Subcutaneous adipose tissue (tissue), 4 donors: ENCODE results near the gene PAX5. TPM values are rescaled to one million over a fixed set of nuclear protein-coding genes. Genes with fewer than 3 reads are reported as not detected.

Experiments used
- total RNA-seq, 4 donors: library from RNA; depleted of rRNA; stranded (reverse); fragments of >200 nt; gene quantifications; one replicate each; pipeline ENCODE4 v1.1.0, GENCODE V29; 2016
- TF ChIP-seq, protein P1 (sequence below): fragments of 450-650 bp; IDR thresholded peaks from one replicate; pipeline ENCODE4 v1.5.1; 2016; ENCODE audit warnings: low read depth, mild to moderate bottlenecking, control low read depth, antibody characterized with exemption, moderate library complexity

Gene PAX5
- total RNA-seq, 4 donors from 2014 or later, result under 0.01 to 0.19 (median 0.17) TPM; not detected in 1

DNA sequence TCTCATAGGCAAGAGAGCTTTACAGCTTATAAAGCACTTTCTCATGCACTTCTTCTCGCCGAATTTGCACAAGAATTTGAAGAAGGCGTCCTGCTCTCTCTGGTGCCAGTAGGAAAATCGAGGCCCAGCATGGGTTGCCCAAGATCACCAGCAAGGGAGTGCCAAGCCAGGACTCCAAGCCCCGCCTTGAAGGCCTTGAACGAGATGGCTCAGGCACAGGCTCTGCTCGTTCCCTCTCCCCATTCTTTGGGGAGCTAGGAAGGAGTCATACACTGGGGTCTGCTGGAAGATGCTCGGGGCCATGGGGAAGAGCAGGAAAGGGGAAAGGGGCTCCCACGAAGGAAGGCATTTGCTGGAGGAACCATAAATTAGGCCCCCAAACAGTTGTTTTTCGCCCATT is 46.7 kb downstream of the PAX5 start:
- TF ChIP-seq, protein P1, sequence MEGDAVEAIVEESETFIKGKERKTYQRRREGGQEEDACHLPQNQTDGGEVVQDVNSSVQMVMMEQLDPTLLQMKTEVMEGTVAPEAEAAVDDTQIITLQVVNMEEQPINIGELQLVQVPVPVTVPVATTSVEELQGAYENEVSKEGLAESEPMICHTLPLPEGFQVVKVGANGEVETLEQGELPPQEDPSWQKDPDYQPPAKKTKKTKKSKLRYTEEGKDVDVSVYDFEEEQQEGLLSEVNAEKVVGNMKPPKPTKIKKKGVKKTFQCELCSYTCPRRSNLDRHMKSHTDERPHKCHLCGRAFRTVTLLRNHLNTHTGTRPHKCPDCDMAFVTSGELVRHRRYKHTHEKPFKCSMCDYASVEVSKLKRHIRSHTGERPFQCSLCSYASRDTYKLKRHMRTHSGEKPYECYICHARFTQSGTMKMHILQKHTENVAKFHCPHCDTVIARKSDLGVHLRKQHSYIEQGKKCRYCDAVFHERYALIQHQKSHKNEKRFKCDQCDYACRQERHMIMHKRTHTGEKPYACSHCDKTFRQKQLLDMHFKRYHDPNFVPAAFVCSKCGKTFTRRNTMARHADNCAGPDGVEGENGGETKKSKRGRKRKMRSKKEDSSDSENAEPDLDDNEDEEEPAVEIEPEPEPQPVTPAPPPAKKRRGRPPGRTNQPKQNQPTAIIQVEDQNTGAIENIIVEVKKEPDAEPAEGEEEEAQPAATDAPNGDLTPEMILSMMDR, result no peak

DNA sequence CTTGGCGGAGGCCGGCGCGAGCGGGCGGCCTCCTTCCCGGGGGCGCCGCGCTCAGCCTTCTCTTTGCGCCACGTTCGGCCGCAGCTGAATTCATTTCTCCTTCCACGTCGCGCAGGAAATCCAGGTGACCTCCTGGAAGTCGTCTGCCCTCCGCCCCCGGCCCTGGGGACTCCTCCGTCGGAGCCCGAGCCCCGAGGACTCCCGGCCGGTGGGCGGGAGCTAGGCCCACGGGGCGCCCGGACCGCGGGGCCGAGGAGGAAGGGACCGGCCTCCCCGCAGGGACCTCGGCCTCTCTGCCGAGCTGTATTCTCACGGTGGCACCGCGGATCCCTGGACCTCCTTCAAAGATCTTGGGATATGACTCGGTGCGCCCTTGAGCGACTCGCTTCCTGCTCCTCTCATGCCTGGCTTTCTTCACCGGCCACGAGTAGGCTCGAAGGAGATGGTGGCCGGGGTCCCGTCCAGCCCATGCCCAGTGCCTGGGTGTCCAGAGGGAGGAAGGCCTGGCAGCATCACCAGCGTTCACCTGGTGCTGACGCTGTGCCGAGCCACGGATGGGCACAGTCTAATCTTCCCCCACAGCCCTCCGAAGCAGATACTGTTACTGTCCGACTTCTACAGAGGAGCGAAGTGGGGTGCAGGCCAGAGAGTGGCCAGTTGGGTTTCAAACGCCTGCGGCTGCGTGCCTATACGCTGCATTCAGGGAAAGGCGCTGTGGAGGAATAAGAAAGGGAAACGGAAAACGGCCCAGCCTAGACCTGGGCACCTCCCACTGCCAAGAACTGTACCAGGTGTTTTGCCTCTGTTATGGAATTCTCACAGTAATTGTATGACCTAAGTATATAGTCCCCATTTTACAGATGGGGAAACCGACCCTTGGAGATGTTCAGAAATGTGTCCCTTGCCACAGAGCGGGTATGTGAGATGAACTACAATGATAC is 47.3 kb downstream of the PAX5 start:
- TF ChIP-seq, protein P1, result no peak

DNA sequence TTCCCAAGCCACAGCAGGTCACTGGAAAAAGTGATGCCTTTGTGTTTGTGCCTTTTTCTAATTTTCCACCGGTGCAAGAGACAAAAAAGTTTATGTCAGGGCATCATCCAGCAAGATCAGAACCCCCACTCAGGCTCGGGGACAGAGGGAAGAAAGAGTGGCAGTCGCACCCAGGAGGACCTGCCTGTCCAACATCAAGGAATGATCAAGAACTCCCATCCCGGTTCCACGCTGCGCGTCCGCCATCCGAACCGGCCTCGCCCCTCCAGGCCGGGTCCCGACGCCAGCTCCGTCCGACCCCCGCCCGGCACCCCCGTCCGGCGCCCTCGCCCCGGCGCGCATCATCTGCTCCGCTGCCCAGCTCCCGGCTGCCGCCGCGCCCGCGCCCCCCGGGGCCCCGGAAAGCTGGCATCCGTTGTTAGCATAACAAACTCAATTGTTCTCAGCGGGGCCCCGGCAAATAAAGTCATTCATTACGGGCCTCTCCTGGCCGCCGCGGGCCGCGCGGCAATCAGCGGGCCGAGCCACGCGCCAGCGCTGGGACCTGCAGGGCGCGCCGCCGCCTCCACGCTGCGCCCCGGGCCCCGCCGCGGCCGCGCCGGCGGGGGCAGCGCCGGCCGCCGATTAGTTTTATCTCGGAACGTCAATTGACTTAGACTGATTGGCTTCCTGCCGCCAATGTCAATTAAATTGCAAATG is 48.1 kb downstream of the PAX5 start:
- TF ChIP-seq, protein P1, result no peak

DNA sequence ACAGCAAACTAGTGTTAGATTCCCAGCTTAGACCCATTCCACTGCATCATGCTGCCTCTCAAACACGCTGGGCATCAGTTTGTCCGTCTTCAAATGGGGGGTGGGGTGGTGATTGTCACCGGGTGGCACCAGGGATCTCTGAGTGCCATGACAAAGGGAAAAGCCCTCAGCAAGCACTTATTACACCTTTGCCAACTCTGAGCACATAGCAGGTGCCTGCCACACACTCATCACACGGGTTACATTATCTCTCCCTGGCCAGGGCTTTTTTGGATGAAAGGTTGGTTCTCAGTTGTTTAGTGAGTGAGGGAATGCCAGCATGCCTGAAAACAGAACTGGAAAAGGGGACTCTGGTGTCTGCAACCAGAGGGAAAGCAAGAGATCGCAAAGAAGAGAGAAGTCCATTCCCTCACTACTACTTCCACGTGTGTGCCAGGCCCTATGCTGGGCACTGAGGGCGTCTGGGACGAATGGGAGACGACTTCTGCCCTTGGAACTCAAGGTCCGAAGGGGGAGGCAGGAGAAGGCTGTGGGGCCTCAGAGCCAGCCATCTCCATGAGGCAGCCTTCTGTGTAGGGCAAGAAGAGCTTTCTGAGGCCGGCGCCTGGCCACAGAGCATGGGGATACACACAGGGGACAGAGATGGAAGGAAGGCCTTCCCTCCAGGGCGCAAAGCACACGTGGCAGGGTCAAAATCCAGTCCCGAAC is 48.9 kb downstream of the PAX5 start:
- TF ChIP-seq, protein P1, result no peak

- TF ChIP-seq, protein P1, result no peak
Measured at GRCh38 chr9:36980148-36980974, 53.7 kb downstream of the PAX5 start.

- TF ChIP-seq, protein P1, result no peak
Measured at GRCh38 chr9:36976371-36977030, 57.6 kb downstream of the PAX5 start.
